H1 (cell line): ENCODE results near the gene NANOGP8. TPM values are rescaled to one million over a fixed set of nuclear protein-coding genes. Genes with fewer than 3 reads are reported as not detected.

Experiments
- BCL11A ChIP-seq, 2 experiments: IDR thresholded peaks; one replicate each; pipeline ENCODE4 v1.6.1; 2011; ENCODE audit warnings: low read depth in 2 of 2, low read length in 2 of 2, mild to moderate bottlenecking in 2 of 2
- EZH2 ChIP-seq: fragments of 200-600 bp; sonication (generic); IDR thresholded peaks from 2 replicates; pipeline ENCODE4 v1.7.1; 2012; ENCODE audit warnings: low read depth, mild to moderate bottlenecking, moderate library complexity, low read length, inconsistent platforms; ENCODE audit not compliant: severe bottlenecking
- USF2 ChIP-seq: IDR thresholded peaks from 2 replicates; pipeline ENCODE4 v1.6.1; 2011; ENCODE audit warnings: low read length, improper control_type of control experiment
- polyA plus RNA-seq, 7 experiments: library from polyadenylated mRNA; depleted of rRNA in 3 of 7; stranded (reverse) in 5 of 7; unstranded in 2 of 7; fragments of >200 nt in 5 of 7; fragments of 200-250 nt in 2 of 7; gene quantifications; 1 replicate in 5 of 7; 2 replicates in 1 of 7; 4 replicates in 1 of 7; pipeline versions ENCODE4 v1.2.1 to v1.2.3, GENCODE V29; 2011 to 2013; ENCODE audit warnings: missing spikeins in 2 of 7, mixed read lengths in 2 of 7
- total RNA-seq: library from RNA; stranded (reverse); fragmentation: NEBNext Ultra II Directional; extraction: Animal tissue kit (Norgen Biotek cat#: 25700); gene quantifications from 2 replicates; pipeline ENCODE4 v1.2.1, GENCODE V29; 2021
- TF ChIP-seq, protein P1 (sequence below): fragments of 300-600 bp; sonication (generic); IDR thresholded peaks from 2 replicates; pipeline ENCODE4 v1.7.1; 2012; ENCODE audit warnings: low read length, moderate library complexity, mild to moderate bottlenecking, inconsistent platforms; ENCODE audit not compliant: insufficient replicate concordance
- TF ChIP-seq, protein P2 (sequence below): IDR thresholded peaks from 2 replicates; pipeline ENCODE4 v1.6.1; 2012; ENCODE audit warnings: inconsistent platforms
- TF ChIP-seq, protein P3 (sequence below): IDR thresholded peaks from 2 replicates; pipeline ENCODE4 v1.6.1; 2011; ENCODE audit warnings: low read depth, mild to moderate bottlenecking, low read length; ENCODE audit not compliant: insufficient read depth

The NANOGP8 gene
- total and polyA plus RNA-seq, 2 of the 8 experiments (the other 6 are each of a cell fraction or from before 2014, with no cell fraction given), result 23.3 to 40.6 TPM

DNA sequence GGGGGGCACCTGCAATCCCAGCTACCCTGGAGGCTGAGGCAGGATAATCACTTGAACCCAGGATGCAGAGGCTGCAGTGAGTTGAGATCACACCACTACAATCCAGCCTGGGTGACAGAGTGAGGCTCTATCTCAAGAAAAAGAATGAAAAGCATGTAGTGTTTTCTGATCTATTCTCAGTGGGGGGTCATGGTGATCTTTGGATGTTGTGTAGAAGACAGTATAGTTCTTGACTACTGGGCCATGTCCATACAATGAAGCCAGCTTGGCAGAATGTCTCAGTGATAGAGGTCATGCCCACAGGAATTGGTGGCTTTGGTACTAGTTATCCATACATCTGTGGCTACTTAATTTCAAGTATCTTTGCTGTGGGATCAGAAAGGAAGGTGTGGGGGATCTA, 26.8 kb upstream of the NANOGP8 start (continued):
- TF ChIP-seq, protein P1, sequence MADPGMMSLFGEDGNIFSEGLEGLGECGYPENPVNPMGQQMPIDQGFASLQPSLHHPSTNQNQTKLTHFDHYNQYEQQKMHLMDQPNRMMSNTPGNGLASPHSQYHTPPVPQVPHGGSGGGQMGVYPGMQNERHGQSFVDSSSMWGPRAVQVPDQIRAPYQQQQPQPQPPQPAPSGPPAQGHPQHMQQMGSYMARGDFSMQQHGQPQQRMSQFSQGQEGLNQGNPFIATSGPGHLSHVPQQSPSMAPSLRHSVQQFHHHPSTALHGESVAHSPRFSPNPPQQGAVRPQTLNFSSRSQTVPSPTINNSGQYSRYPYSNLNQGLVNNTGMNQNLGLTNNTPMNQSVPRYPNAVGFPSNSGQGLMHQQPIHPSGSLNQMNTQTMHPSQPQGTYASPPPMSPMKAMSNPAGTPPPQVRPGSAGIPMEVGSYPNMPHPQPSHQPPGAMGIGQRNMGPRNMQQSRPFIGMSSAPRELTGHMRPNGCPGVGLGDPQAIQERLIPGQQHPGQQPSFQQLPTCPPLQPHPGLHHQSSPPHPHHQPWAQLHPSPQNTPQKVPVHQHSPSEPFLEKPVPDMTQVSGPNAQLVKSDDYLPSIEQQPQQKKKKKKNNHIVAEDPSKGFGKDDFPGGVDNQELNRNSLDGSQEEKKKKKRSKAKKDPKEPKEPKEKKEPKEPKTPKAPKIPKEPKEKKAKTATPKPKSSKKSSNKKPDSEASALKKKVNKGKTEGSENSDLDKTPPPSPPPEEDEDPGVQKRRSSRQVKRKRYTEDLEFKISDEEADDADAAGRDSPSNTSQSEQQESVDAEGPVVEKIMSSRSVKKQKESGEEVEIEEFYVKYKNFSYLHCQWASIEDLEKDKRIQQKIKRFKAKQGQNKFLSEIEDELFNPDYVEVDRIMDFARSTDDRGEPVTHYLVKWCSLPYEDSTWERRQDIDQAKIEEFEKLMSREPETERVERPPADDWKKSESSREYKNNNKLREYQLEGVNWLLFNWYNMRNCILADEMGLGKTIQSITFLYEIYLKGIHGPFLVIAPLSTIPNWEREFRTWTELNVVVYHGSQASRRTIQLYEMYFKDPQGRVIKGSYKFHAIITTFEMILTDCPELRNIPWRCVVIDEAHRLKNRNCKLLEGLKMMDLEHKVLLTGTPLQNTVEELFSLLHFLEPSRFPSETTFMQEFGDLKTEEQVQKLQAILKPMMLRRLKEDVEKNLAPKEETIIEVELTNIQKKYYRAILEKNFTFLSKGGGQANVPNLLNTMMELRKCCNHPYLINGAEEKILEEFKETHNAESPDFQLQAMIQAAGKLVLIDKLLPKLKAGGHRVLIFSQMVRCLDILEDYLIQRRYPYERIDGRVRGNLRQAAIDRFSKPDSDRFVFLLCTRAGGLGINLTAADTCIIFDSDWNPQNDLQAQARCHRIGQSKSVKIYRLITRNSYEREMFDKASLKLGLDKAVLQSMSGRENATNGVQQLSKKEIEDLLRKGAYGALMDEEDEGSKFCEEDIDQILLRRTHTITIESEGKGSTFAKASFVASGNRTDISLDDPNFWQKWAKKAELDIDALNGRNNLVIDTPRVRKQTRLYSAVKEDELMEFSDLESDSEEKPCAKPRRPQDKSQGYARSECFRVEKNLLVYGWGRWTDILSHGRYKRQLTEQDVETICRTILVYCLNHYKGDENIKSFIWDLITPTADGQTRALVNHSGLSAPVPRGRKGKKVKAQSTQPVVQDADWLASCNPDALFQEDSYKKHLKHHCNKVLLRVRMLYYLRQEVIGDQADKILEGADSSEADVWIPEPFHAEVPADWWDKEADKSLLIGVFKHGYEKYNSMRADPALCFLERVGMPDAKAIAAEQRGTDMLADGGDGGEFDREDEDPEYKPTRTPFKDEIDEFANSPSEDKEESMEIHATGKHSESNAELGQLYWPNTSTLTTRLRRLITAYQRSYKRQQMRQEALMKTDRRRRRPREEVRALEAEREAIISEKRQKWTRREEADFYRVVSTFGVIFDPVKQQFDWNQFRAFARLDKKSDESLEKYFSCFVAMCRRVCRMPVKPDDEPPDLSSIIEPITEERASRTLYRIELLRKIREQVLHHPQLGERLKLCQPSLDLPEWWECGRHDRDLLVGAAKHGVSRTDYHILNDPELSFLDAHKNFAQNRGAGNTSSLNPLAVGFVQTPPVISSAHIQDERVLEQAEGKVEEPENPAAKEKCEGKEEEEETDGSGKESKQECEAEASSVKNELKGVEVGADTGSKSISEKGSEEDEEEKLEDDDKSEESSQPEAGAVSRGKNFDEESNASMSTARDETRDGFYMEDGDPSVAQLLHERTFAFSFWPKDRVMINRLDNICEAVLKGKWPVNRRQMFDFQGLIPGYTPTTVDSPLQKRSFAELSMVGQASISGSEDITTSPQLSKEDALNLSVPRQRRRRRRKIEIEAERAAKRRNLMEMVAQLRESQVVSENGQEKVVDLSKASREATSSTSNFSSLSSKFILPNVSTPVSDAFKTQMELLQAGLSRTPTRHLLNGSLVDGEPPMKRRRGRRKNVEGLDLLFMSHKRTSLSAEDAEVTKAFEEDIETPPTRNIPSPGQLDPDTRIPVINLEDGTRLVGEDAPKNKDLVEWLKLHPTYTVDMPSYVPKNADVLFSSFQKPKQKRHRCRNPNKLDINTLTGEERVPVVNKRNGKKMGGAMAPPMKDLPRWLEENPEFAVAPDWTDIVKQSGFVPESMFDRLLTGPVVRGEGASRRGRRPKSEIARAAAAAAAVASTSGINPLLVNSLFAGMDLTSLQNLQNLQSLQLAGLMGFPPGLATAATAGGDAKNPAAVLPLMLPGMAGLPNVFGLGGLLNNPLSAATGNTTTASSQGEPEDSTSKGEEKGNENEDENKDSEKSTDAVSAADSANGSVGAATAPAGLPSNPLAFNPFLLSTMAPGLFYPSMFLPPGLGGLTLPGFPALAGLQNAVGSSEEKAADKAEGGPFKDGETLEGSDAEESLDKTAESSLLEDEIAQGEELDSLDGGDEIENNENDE, result no peak
- TF ChIP-seq USF2 (no peak), BCL11A (IDR thresholded peaks at IDR 0.05; ENCODE audit: low read depth in 2 of 2, low read length in 2 of 2) (no peak), EZH2 (no peak)
- TF ChIP-seq, protein P2, sequence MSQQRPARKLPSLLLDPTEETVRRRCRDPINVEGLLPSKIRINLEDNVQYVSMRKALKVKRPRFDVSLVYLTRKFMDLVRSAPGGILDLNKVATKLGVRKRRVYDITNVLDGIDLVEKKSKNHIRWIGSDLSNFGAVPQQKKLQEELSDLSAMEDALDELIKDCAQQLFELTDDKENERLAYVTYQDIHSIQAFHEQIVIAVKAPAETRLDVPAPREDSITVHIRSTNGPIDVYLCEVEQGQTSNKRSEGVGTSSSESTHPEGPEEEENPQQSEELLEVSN, result no peak
- TF ChIP-seq, protein P3, sequence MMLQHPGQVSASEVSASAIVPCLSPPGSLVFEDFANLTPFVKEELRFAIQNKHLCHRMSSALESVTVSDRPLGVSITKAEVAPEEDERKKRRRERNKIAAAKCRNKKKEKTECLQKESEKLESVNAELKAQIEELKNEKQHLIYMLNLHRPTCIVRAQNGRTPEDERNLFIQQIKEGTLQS, result no peak
